H1 (cell line): ENCODE results near the gene CFAP74. TPM values are rescaled to one million over a fixed set of nuclear protein-coding genes. Genes with fewer than 3 reads are reported as not detected.
A peak's percentile ranks its signal among the peaks of the same experiment; 100 is the strongest.

ENCODE experiments used
- CTCF ChIA-PET: fragments of 300-600 bp; sonication (Branson Sonifier 250); formaldehyde crosslinking; loops from one replicate; lab custom pipeline; 2021; ENCODE audit not compliant: partially characterized antibody; lab: Charles Lee
- POLR2A ChIA-PET: fragments of 300-600 bp; sonication (Branson Sonifier 250); formaldehyde crosslinking; loops from one replicate; lab custom pipeline; 2021; ENCODE audit warnings: inconsistent platforms; ENCODE audit not compliant: partially characterized antibody; lab: Charles Lee
- DNase-seq, 2 experiments: peaks; one replicate each; pipeline versions ENCODE4 v3.0.0 to v3.0.0-alpha.2; 2010 to 2022; ENCODE audit warnings: low spot score in 2 of 2, low read depth in 1 of 2, mixed read lengths in 1 of 2
- FAIRE-seq: peaks from 2 replicates; lab custom pipeline; 2011; peaks lifted over from hg19 to GRCh38; lab: Jason Lieb, UNC
- H2AFZ ChIP-seq: 2 replicates; pipeline ENCODE4 v1.8.1; 2012; ENCODE audit warnings: low read length, inconsistent platforms
- H2AK5ac ChIP-seq: 2 replicates; pipeline ENCODE4 v1.6.1; 2013; ENCODE audit warnings: low read depth, low read length
- H2BK120ac ChIP-seq: replicated peaks from 2 replicates; pipeline ENCODE3; 2013; ENCODE audit warnings: low read depth, low read length, inconsistent platforms
- H2BK12ac ChIP-seq: 2 replicates; pipeline ENCODE4 v1.6.1; 2013; ENCODE audit warnings: low read depth, low read length
- H2BK15ac ChIP-seq: 2 replicates; pipeline ENCODE4 v1.6.1; 2013; ENCODE audit warnings: low read length
- H2BK20ac ChIP-seq: 2 replicates; pipeline ENCODE4 v1.6.1; 2013; ENCODE audit warnings: low read length
- H2BK5ac ChIP-seq: 2 replicates; pipeline ENCODE4 v1.6.1; 2013; ENCODE audit warnings: low read depth, low read length
- H3K14ac ChIP-seq: 2 replicates; pipeline ENCODE4 v1.6.1; 2013; ENCODE audit warnings: inconsistent platforms; ENCODE audit not compliant: insufficient read length
- H3K18ac ChIP-seq: 2 replicates; pipeline ENCODE4 v1.6.1; 2013; ENCODE audit warnings: low read length; ENCODE audit errors: extremely low read depth
- H3K23ac ChIP-seq: 2 replicates; pipeline ENCODE4 v1.6.1; 2013; ENCODE audit warnings: inconsistent platforms; ENCODE audit not compliant: insufficient read length
- H3K23me2 ChIP-seq: 2 replicates; pipeline ENCODE4 v1.6.1; 2013; ENCODE audit warnings: low read depth, low read length
- H3K27ac ChIP-seq: 2 replicates; pipeline ENCODE4 v1.6.1; 2011; ENCODE audit warnings: low read depth, low read length, inconsistent platforms
- H3K27me3 ChIP-seq, 4 experiments: replicated peaks in 1 of 4; 1 replicate in 1 of 4; 2 replicates in 3 of 4; pipeline versions ENCODE4 v1.6.1 to v1.8.1; 2011 to 2013; ENCODE audit warnings: low read length in 3 of 4, mild to moderate bottlenecking in 3 of 4, inconsistent platforms in 2 of 4, mixed read lengths in 2 of 4, moderate library complexity in 1 of 4; ENCODE audit not compliant: control insufficient read depth in 3 of 4, insufficient read depth in 3 of 4; ENCODE audit errors: extremely low read depth in 1 of 4
- H3K36me3 ChIP-seq, 4 experiments: 2 replicates each; pipeline versions ENCODE4 v1.6.1 to v1.8.1; 2011 to 2013; ENCODE audit warnings: mild to moderate bottlenecking in 4 of 4, low read length in 3 of 4, moderate library complexity in 2 of 4, control low read depth in 1 of 4, inconsistent platforms in 1 of 4; ENCODE audit not compliant: insufficient read depth in 4 of 4, control insufficient read depth in 2 of 4
- H3K4ac ChIP-seq: replicated peaks from 2 replicates; pipeline ENCODE3; 2013; ENCODE audit warnings: low read length, low read depth, mixed read lengths, inconsistent platforms; ENCODE audit not compliant: insufficient read length
- H3K4me1 ChIP-seq, 4 experiments: replicated peaks in 1 of 4; 1 replicate in 1 of 4; 2 replicates in 3 of 4; pipeline versions ENCODE4 v1.6.1 to v1.8.1; 2011 to 2013; ENCODE audit warnings: low read length in 3 of 4, inconsistent platforms in 2 of 4, mixed read lengths in 1 of 4; ENCODE audit not compliant: insufficient read depth in 4 of 4, control insufficient read depth in 3 of 4
- H3K4me2 ChIP-seq, 2 experiments: 2 replicates each; pipeline versions ENCODE4 v1.6.1 to v1.8.1; 2011 to 2013; ENCODE audit warnings: low read depth in 2 of 2, low read length in 2 of 2, control low read depth in 1 of 2, inconsistent platforms in 1 of 2, mild to moderate bottlenecking in 1 of 2; ENCODE audit not compliant: insufficient read depth in 1 of 2
- H3K4me3 ChIP-seq, 4 experiments: fragments of 200-600, 300-600 bp in 1 of 4; sonication (generic), shearing (Covaris generic), sonication (Bioruptor Twin) in 1 of 4; 2 replicates each; pipeline versions ENCODE4 v1.5.1 to v1.8.1; 2011 to 2016; ENCODE audit warnings: low read length in 4 of 4, low read depth in 3 of 4, control low read depth in 2 of 4, inconsistent platforms in 2 of 4, mild to moderate bottlenecking in 2 of 4, mixed read lengths in 1 of 4, moderate library complexity in 1 of 4; ENCODE audit not compliant: insufficient read depth in 2 of 4; ENCODE audit errors: extremely low read depth in 1 of 4
- H3K56ac ChIP-seq: replicated peaks from 2 replicates; pipeline ENCODE3; 2013; ENCODE audit warnings: low read depth, mild to moderate bottlenecking, mixed read lengths, low read length, inconsistent platforms; ENCODE audit not compliant: insufficient read length
- H3K79me1 ChIP-seq: 2 replicates; pipeline ENCODE4 v1.6.1; 2013; ENCODE audit warnings: low read depth, low read length, control low read depth
- H3K79me2 ChIP-seq, 2 experiments: 2 replicates each; pipeline versions ENCODE4 v1.6.1 to v1.8.1; 2012 to 2013; ENCODE audit warnings: low read length in 2 of 2, mild to moderate bottlenecking in 2 of 2, inconsistent platforms in 1 of 2; ENCODE audit not compliant: insufficient read depth in 2 of 2, control insufficient read depth in 1 of 2
- H3K9ac ChIP-seq, 4 experiments: replicated peaks in 1 of 4; 1 replicate in 1 of 4; 2 replicates in 3 of 4; pipeline versions ENCODE4 v1.6.1 to v1.8.1; 2011 to 2013; ENCODE audit warnings: low read depth in 3 of 4, low read length in 3 of 4, control low read depth in 2 of 4, mild to moderate bottlenecking in 2 of 4, moderate library complexity in 2 of 4, inconsistent platforms in 1 of 4; ENCODE audit errors: extremely low read depth in 1 of 4
- H3K9me3 ChIP-seq, 2 experiments: 2 replicates each; pipeline versions ENCODE4 v1.6.1 to v1.8.1; 2012 to 2013; ENCODE audit warnings: mild to moderate bottlenecking in 2 of 2, moderate library complexity in 2 of 2, control low read depth in 1 of 2, inconsistent platforms in 1 of 2, low read depth in 1 of 2, low read length in 1 of 2, mixed read lengths in 1 of 2; ENCODE audit not compliant: insufficient read depth in 2 of 2
- H4K20me1 ChIP-seq, 2 experiments: replicated peaks in 1 of 2; 2 replicates each; pipeline versions ENCODE3 to v1.8.1; 2011 to 2013; ENCODE audit warnings: inconsistent platforms in 2 of 2, low read length in 2 of 2, mild to moderate bottlenecking in 1 of 2; ENCODE audit not compliant: insufficient read depth in 2 of 2, control insufficient read depth in 1 of 2
- H4K5ac ChIP-seq: 2 replicates; pipeline ENCODE4 v1.6.1; 2013; ENCODE audit warnings: low read length, low read depth, mixed read lengths, inconsistent platforms; ENCODE audit not compliant: insufficient read length
- H4K8ac ChIP-seq: 2 replicates; pipeline ENCODE4 v1.8.0; 2013; ENCODE audit warnings: mild to moderate bottlenecking, moderate library complexity, low read length, inconsistent platforms; ENCODE audit not compliant: insufficient read depth; ENCODE audit errors: extremely low read depth
- H4K91ac ChIP-seq: replicated peaks from 2 replicates; pipeline ENCODE3; 2013; ENCODE audit warnings: low read length, mixed read lengths, inconsistent platforms; ENCODE audit not compliant: insufficient read length
- JUND ChIP-seq: IDR thresholded peaks from 2 replicates; pipeline ENCODE4 v1.6.1; 2011; ENCODE audit warnings: mild to moderate bottlenecking, improper control_type of control experiment, low read length
- MAFK ChIP-seq: IDR thresholded peaks from 2 replicates; pipeline ENCODE4 v1.6.1; 2012; ENCODE audit warnings: low read depth, mild to moderate bottlenecking, improper control_type of control experiment, low read length
- WGBS, 2 experiments: shearing (Covaris generic) in 1 of 2; methylation state at CpG; one replicate each; pipeline versions ENCODE4 v1.1.6 to v1.1.7; 2013 to 2015; ENCODE audit warnings: low lambda C conversion rate in 2 of 2, mixed read lengths in 2 of 2, inconsistent platforms in 1 of 2, low coverage in 1 of 2, missing lambda C conversion rate in 1 of 2; ENCODE audit not compliant: insufficient replicate concordance in 2 of 2, insufficient coverage in 1 of 2, insufficient read length in 1 of 2; ENCODE audit errors: extremely low coverage in 1 of 2, missing lambda C conversion rate in 1 of 2; 5-methylcytosine and 5-hydroxymethylcytosine counted together
- polyA plus RNA-seq, 7 experiments: library from polyadenylated mRNA; depleted of rRNA in 3 of 7; stranded (reverse) in 5 of 7; unstranded in 2 of 7; fragments of >200 nt in 5 of 7; fragments of 200-250 nt in 2 of 7; gene quantifications; 1 replicate in 5 of 7; 2 replicates in 1 of 7; 4 replicates in 1 of 7; pipeline versions ENCODE4 v1.2.1 to v1.2.3, GENCODE V29; 2011 to 2013; ENCODE audit warnings: missing spikeins in 2 of 7, mixed read lengths in 2 of 7
- total RNA-seq: library from RNA; stranded (reverse); fragmentation: NEBNext Ultra II Directional; extraction: Animal tissue kit (Norgen Biotek cat#: 25700); gene quantifications from 2 replicates; pipeline ENCODE4 v1.2.1, GENCODE V29; 2021
- TF ChIP-seq, protein P1 (sequence below), 3 experiments: IDR thresholded peaks; 1 replicate in 2 of 3; 2 replicates in 1 of 3; pipeline versions ENCODE4 v1.5.1 to v1.6.1; 2011; ENCODE audit warnings: low read length in 3 of 3, mild to moderate bottlenecking in 3 of 3, inconsistent platforms in 2 of 3, low read depth in 1 of 3, moderate library complexity in 1 of 3; ENCODE audit not compliant: insufficient read depth in 1 of 3; ENCODE audit errors: control extremely low read depth in 1 of 3

Gene CFAP74
- total and polyA plus RNA-seq, 2 of the 8 experiments (the other 6 are each of a cell fraction or from before 2014, with no cell fraction given): 0.09 to 0.20 TPM

DNA sequence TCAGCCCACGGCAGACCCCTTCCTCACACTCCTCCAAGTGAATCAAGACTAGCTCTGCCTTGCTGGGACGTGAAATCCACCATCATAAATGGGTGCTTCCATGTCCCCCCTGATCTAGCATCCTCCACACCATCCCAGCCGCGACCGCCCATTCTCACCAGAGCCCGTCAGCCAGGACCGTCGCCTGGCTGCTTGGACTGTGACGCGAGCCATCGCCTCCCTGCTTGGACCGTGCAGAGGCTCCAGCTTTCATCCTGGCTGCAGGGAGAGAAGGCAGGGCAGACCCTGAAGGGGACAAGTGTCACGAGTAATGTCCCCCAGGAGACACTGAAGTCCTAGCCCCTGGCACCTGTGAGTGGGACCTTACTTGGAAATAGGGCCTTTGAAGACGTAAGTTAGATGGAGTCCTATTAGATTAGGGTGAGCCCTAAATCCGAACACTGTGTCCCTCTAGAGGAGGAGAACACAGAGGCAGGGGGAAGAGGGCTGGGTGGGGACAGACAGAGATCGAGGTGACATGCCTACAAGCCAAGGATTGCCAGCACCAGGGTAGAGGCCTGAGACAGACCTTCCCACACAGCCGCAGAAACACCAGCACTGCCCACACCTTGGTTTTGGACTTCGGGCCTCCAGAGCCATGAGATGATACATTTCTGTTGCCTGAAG, 33.9 kb upstream of the CFAP74 start:
- no peaks in the 10 kb centered on the region for H3K23me2 ChIP-seq
- no peak overlapping the region for H2BK120ac ChIP-seq
- H3K4me2 ChIP-seq: no peak overlapping the region
- no peak overlapping the region for H3K9ac ChIP-seq
- 0 out of 2 replicates have a peak overlapping the region, but pooled peaks have one; percentile 71 for H4K8ac ChIP-seq
- DNase-seq (no peak), FAIRE-seq (no peak)
- TF ChIP-seq MAFK (no peak), JUND (no peak)
- TF ChIP-seq, protein P1, sequence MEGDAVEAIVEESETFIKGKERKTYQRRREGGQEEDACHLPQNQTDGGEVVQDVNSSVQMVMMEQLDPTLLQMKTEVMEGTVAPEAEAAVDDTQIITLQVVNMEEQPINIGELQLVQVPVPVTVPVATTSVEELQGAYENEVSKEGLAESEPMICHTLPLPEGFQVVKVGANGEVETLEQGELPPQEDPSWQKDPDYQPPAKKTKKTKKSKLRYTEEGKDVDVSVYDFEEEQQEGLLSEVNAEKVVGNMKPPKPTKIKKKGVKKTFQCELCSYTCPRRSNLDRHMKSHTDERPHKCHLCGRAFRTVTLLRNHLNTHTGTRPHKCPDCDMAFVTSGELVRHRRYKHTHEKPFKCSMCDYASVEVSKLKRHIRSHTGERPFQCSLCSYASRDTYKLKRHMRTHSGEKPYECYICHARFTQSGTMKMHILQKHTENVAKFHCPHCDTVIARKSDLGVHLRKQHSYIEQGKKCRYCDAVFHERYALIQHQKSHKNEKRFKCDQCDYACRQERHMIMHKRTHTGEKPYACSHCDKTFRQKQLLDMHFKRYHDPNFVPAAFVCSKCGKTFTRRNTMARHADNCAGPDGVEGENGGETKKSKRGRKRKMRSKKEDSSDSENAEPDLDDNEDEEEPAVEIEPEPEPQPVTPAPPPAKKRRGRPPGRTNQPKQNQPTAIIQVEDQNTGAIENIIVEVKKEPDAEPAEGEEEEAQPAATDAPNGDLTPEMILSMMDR (IDR thresholded peaks at IDR 0.05; ENCODE audit: control extremely low read depth in 1 of 3, insufficient read depth in 1 of 3, low read depth in 1 of 3, low read length in 3 of 3): peak in 2 of 3 experiments; percentile 7 to 31; a peak in 1 of 4 replicates
- no peak overlapping the region for H2BK15ac ChIP-seq
- H2BK12ac ChIP-seq: no peak overlapping the region
- H4K5ac ChIP-seq: no peak overlapping the region
- POLR2A ChIA-PET: no interaction called here
- peaks cover 0 to 7% (median 3%) of the 10 kb centered on the region in 4 experiments; a peak in 3 of 7 replicates for H3K4me1 ChIP-seq
- no peak overlapping the region for H2BK20ac ChIP-seq
- no peak overlapping the region for H3K18ac ChIP-seq
- no peaks in the 10 kb centered on the region for H3K9me3 ChIP-seq
- WGBS, 2 experiments: 90% methylated on average over 18 of the region's 18 CpGs; no CpG with 5 or more reads in 1 of the 2 experiments
- no peak overlapping the region for H3K23ac ChIP-seq
- H3K4me3 ChIP-seq: no peak overlapping the region
- no peak overlapping the region for H3K56ac ChIP-seq
- no peak overlapping the region for H4K91ac ChIP-seq
- no peak overlapping the region for H2BK5ac ChIP-seq
- no peaks in the 10 kb centered on the region for H3K79me1 ChIP-seq
- H3K14ac ChIP-seq: no peak overlapping the region
- peaks cover 0 to 3% of the 10 kb centered on the region in 2 experiments for H4K20me1 ChIP-seq
- H3K79me2 ChIP-seq: no peaks in the 10 kb centered on the region
- no peak overlapping the region for H2AFZ ChIP-seq
- H3K27ac ChIP-seq: no peak overlapping the region
- H3K36me3 ChIP-seq: no peaks in the 10 kb centered on the region
- no peak overlapping the region for H2AK5ac ChIP-seq
- no peak overlapping the region for H3K4ac ChIP-seq
- H3K27me3 ChIP-seq: no peaks in the 10 kb centered on the region
- CTCF ChIA-PET: interaction anchor here (1.4 kb wide), 2 partner anchors 77 kb away, joined by 4 to 5 read pairs; no protein-coding TSS in a partner anchor
